Astrocyte (in vitro differentiated cells and primary cell): ENCODE data around the gene SPNS3.

Experiments
- CTCF ChIP-seq: IDR thresholded peaks from 2 replicates; pipeline ENCODE4 v1.5.1; 2011; ENCODE audit warnings: low read depth, mild to moderate bottlenecking, inconsistent platforms, low read length, moderate library complexity; ENCODE audit not compliant: insufficient read depth
- EZH2 ChIP-seq: IDR thresholded peaks from 2 replicates; pipeline ENCODE4 v1.6.1; 2012; ENCODE audit warnings: mild to moderate bottlenecking, low read length, inconsistent platforms; ENCODE audit not compliant: insufficient read depth

DNA sequence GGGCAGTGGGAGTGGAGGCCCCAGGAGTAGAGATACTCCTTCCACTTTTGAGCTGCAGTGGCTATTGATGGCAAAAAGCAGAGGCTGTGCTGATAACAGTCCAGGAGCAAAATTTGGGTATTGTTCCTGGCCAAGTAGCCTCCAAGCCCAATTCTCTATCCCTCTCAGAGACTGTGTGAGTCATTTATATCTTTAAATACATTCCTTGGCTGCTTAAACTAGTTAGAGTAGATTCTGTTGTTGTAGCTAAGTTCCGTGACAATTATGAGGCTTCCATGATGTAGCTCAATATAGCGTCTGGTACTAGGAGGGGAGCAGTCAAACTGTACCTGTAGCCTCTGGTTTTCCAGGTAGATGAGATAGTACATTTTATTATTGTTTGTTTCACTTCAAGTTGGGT lies 47.3 kb upstream of the SPNS3 start:
- TF ChIP-seq CTCF = no peak
- no peak for TF ChIP-seq EZH2
